ENCODE results near the gene REEP5. TPM values are rescaled to one million over a fixed set of nuclear protein-coding genes. Genes with fewer than 3 reads are reported as not detected.

The REEP5 gene
- total RNA-seq = 75.6 to 89.6 TPM (median 87.6 TPM) in 3 replicates
- long read RNA-seq, transcript REEP5-202 (5 exons, 3,326 nt) = major isoform, 235 of 257 reads
- long read RNA-seq, partial matches to known transcripts = 7 of 257 reads
- long read RNA-seq, other reads (novel, unspliced or antisense) = 13 of 257 reads

- Mint-ChIP-seq H3K27ac (ENCODE audit: unreplicated experiment) (peak within 1 kb of the TSS; percentile 95), H3K9me3 (ENCODE audit: low read depth) (no peaks in the 10 kb centered on the region), H3K4me3 (ENCODE audit: unreplicated experiment) (peak within 1 kb of the TSS; percentile 81), H3K4me1 (ENCODE audit: low read depth) (peaks cover 42% of the 10 kb centered on the region), H3K36me3 (ENCODE audit: low read depth) (peaks cover 6% of the 10 kb centered on the region), H3K27me3 (ENCODE audit: low read depth) (no peaks in the 10 kb centered on the region)
- TF ChIP-seq, protein P1, sequence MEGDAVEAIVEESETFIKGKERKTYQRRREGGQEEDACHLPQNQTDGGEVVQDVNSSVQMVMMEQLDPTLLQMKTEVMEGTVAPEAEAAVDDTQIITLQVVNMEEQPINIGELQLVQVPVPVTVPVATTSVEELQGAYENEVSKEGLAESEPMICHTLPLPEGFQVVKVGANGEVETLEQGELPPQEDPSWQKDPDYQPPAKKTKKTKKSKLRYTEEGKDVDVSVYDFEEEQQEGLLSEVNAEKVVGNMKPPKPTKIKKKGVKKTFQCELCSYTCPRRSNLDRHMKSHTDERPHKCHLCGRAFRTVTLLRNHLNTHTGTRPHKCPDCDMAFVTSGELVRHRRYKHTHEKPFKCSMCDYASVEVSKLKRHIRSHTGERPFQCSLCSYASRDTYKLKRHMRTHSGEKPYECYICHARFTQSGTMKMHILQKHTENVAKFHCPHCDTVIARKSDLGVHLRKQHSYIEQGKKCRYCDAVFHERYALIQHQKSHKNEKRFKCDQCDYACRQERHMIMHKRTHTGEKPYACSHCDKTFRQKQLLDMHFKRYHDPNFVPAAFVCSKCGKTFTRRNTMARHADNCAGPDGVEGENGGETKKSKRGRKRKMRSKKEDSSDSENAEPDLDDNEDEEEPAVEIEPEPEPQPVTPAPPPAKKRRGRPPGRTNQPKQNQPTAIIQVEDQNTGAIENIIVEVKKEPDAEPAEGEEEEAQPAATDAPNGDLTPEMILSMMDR (IDR thresholded peaks at IDR 0.05) = peak; percentile 86
- peak; percentile 93 for DNase-seq (ENCODE audit: low spot score)
These were observed at the start of gene REEP5 for GRCh38 chr5:112921833-112922817. Gene REEP5 (minus strand): TSS chr5:112922227. CDS start chr5:112922190, 37 bp downstream.

- DNase-seq (ENCODE audit: low spot score) = no peak
- no peak overlapping the region for H3K27ac Mint-ChIP-seq (ENCODE audit: unreplicated experiment)
- H3K27me3 Mint-ChIP-seq (ENCODE audit: low read depth) = no peaks in the 10 kb centered on the region
- H3K9me3 Mint-ChIP-seq (ENCODE audit: low read depth) = no peaks in the 10 kb centered on the region
- TF ChIP-seq, protein P1 (IDR thresholded peaks at IDR 0.05) = no peak
- H3K4me1 Mint-ChIP-seq (ENCODE audit: low read depth) = peaks cover 7% of the 10 kb centered on the region
- H3K4me3 Mint-ChIP-seq (ENCODE audit: unreplicated experiment) = no peak overlapping the region
- H3K36me3 Mint-ChIP-seq (ENCODE audit: low read depth) = no peaks in the 10 kb centered on the region
These were observed 49.2 kb upstream of the REEP5 start for GRCh38 chr5:112971276-112971675.

GRCh38 chr5:112968411-112969106 is 46.5 kb upstream of the REEP5 start:
- no peaks in the 10 kb centered on the region for H3K27me3 Mint-ChIP-seq (ENCODE audit: low read depth)
- no peak overlapping the region for H3K27ac Mint-ChIP-seq (ENCODE audit: unreplicated experiment)
- no peak for DNase-seq (ENCODE audit: low spot score)
- TF ChIP-seq, protein P1 (IDR thresholded peaks at IDR 0.05) = no peak
- no peak overlapping the region for H3K4me3 Mint-ChIP-seq (ENCODE audit: unreplicated experiment)
- H3K4me1 Mint-ChIP-seq (ENCODE audit: low read depth) = peaks cover 8% of the 10 kb centered on the region
- no peaks in the 10 kb centered on the region for H3K9me3 Mint-ChIP-seq (ENCODE audit: low read depth)
- no peaks in the 10 kb centered on the region for H3K36me3 Mint-ChIP-seq (ENCODE audit: low read depth)

- Mint-ChIP-seq H3K9me3 (ENCODE audit: low read depth) (no peaks in the 10 kb centered on the region), H3K4me3 (ENCODE audit: unreplicated experiment) (no peak overlapping the region), H3K27me3 (ENCODE audit: low read depth) (no peaks in the 10 kb centered on the region), H3K4me1 (ENCODE audit: low read depth) (peaks cover 15% of the 10 kb centered on the region), H3K27ac (ENCODE audit: unreplicated experiment) (no peak overlapping the region), H3K36me3 (ENCODE audit: low read depth) (no peaks in the 10 kb centered on the region)
- no peak for DNase-seq (ENCODE audit: low spot score)
- TF ChIP-seq, protein P1 (IDR thresholded peaks at IDR 0.05) = no peak
These were observed 45.6 kb upstream of the REEP5 start for GRCh38 chr5:112967520-112968083.

Data from chondrocyte (in vitro differentiated cells).